Esophagus muscularis mucosa (tissue), 4 donors: ENCODE results near the gene TEDC1. TPM values are rescaled to one million over a fixed set of nuclear protein-coding genes. Genes with fewer than 3 reads are reported as not detected.
A peak's percentile ranks its signal among the peaks of the same experiment; 100 is the strongest.

ENCODE experiments used
- DNase-seq: peaks from one replicate; pipeline ENCODE4 v3.0.0-alpha.2; 2017; ENCODE audit errors: extremely low spot score
- H3K27ac ChIP-seq, 4 donors: fragments of 200-600 bp; sonication (generic); replicated peaks in 1 of 4; 1 replicate in 3 of 4; 2 replicates in 1 of 4; pipeline ENCODE4 v1.5.1; 2016 to 2019; ENCODE audit warnings: mild to moderate bottlenecking in 1 of 4
- H3K27me3 ChIP-seq, 4 donors: fragments of 200-600 bp; sonication (generic); one replicate each; pipeline versions ENCODE4 v1.5.1 to v1.6.0; 2016 to 2019
- H3K36me3 ChIP-seq, 4 donors: fragments of 200-600 bp; sonication (generic); one replicate each; pipeline ENCODE4 v1.5.1; 2016 to 2019
- H3K4me1 ChIP-seq, 4 donors: fragments of 200-600 bp; sonication (generic); one replicate each; pipeline ENCODE4 v1.5.1; 2016 to 2019
- H3K4me3 ChIP-seq, 4 donors: fragments of 200-600 bp; sonication (generic); 1 replicate in 2 of 4; 2 replicates in 2 of 4; pipeline ENCODE4 v1.5.1; 2016 to 2019; ENCODE audit warnings: mild to moderate bottlenecking in 4 of 4, moderate library complexity in 1 of 4
- H3K9me3 ChIP-seq, 4 donors: fragments of 200-600 bp; sonication (generic); 1 replicate in 3 of 4; 2 replicates in 1 of 4; pipeline ENCODE4 v1.5.1; 2016 to 2019
- EP300 ChIP-seq: sonication (generic); formaldehyde crosslinking; IDR thresholded peaks from one replicate; pipeline ENCODE4 v1.6.1; 2017; ENCODE audit warnings: antibody characterized with exemption
- POLR2A ChIP-seq: fragments of 450-650 bp; IDR thresholded peaks from one replicate; pipeline ENCODE4 v1.6.1; 2017; ENCODE audit warnings: antibody characterized with exemption, moderate library complexity, mild to moderate bottlenecking, low read depth
- POLR2AphosphoS5 ChIP-seq, 2 donors: sonication (generic); formaldehyde crosslinking; IDR thresholded peaks; one replicate each; pipeline ENCODE4 v1.6.1; 2017; ENCODE audit warnings: antibody characterized with exemption in 2 of 2
- WGBS: methylation state at CpG from one replicate; pipeline ENCODE4 v1.1.5; 2018; 5-methylcytosine and 5-hydroxymethylcytosine counted together
- intact Hi-C: fragments of 100-400 bp; cut with DNase I; formaldehyde crosslinking; loops from one replicate; pipeline ENCODE4 v1.15.1; 2023
- total RNA-seq, 4 donors: library from RNA; depleted of rRNA; stranded (reverse); fragments of >200 nt; gene quantifications; one replicate each; pipeline versions ENCODE4 v1.1.0 to v1.2.1, GENCODE V29; 2016
- TF ChIP-seq, protein P1 (sequence below), 3 experiments: fragments of 200-600 bp in 2 of 3; fragments of 450-650 bp in 1 of 3; sonication (generic) in 2 of 3; IDR thresholded peaks; one replicate each; pipeline ENCODE4 v1.5.1; 2017 to 2019; ENCODE audit warnings: antibody characterized with exemption in 3 of 3, mild to moderate bottlenecking in 2 of 3, moderate library complexity in 1 of 3

TEDC1 gene
- total RNA-seq, 4 donors from 2014 or later = 3.8 to 6.6 (median 4.7) TPM

DNA sequence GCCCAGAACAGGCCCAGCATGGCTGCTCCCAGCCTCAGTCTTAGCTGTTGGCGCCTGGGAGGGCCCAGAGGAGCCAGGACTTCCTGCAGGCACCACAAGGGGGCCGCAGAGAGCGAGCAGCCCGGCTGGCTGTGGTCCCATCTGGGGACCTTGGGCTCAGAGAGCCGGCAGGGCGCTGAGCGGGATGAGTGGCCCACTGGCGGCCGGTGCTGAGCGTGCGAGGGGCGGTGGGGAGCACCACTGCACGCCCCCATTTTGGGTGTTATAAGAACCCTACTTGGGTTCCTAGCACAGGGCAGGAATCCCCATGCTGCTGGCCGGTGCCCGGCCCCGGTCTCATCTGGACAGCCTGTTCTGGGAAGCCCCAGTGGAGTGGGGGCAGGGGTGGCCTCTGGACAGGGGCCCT is 42.3 kb upstream of the TEDC1 start:
- H3K4me1 ChIP-seq = peaks cover 17 to 24% (median 21%) of the 10 kb centered on the region in 4 donors
- H3K9me3 ChIP-seq = no peaks in the 10 kb centered on the region
- no CpG with 5 or more reads among the region's 16 CpGs for WGBS
- TF ChIP-seq POLR2A (no peak), POLR2AphosphoS5 (IDR thresholded peaks at IDR 0.05) (peak; percentile 59 to 69)
- TF ChIP-seq, protein P1, sequence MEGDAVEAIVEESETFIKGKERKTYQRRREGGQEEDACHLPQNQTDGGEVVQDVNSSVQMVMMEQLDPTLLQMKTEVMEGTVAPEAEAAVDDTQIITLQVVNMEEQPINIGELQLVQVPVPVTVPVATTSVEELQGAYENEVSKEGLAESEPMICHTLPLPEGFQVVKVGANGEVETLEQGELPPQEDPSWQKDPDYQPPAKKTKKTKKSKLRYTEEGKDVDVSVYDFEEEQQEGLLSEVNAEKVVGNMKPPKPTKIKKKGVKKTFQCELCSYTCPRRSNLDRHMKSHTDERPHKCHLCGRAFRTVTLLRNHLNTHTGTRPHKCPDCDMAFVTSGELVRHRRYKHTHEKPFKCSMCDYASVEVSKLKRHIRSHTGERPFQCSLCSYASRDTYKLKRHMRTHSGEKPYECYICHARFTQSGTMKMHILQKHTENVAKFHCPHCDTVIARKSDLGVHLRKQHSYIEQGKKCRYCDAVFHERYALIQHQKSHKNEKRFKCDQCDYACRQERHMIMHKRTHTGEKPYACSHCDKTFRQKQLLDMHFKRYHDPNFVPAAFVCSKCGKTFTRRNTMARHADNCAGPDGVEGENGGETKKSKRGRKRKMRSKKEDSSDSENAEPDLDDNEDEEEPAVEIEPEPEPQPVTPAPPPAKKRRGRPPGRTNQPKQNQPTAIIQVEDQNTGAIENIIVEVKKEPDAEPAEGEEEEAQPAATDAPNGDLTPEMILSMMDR (IDR thresholded peaks at IDR 0.05) = peak in 2 of 3 experiments; percentile 88 to 91
- intact Hi-C loops = loop anchor here (2.0 to 5.0 kb wide), 2 partner anchors 39 to 80 kb away; partner anchors contain the start of gene CRIP1
- H3K27ac ChIP-seq = peak overlapping the region; percentile 30 to 64 (median 44)
- H3K27me3 ChIP-seq = no peaks in the 10 kb centered on the region
- peak overlapping the region in 2 of 4 donors; percentile 25 to 33 for H3K4me3 ChIP-seq
- peaks cover 12 to 56% (median 41%) of the 10 kb centered on the region in 4 donors for H3K36me3 ChIP-seq
- no peak for DNase-seq

DNA sequence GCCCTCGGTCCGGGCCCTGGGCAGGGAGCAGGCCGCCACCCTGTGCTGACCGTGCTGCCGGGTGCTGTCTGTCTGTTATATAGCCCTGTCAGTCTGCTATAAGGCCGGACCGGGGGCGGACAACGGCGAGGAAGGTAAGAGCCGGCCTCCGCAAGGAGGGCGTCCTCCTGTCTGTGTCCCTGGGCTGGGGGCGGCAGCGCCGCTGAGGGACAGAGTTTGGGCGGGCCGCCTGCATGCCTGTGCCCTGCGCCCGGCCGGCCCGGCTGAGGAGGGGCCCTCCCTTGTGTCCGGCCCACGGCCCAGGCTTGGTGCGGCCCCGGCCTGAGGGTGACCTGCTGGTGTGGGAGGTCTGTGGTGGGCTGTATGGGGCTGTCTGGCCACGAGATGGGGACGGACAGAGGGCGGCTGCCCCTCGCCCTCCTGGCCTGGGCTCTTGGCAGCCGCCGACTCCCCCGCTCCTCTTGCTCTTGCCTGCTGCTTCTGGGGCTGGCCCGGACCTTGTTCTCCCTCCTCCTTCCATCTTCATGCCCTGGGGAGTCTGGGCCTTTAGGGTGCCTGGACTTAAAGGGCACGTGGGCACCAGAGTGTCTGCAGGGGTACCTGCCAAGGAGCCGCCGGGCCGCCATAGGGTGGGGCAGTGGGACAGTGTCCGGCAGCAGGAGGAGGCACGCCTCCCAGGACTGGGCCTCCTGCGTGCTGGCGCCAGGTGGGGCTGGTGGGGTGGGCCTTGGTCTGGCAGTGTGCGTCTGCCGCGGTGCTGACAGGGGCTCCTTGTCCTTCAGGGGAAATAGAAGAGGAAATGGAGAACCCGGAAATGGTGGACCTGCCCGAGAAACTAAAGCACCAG is 41.5 kb upstream of the TEDC1 start:
- TF ChIP-seq, protein P1 (IDR thresholded peaks at IDR 0.05) = no peak
- TF ChIP-seq POLR2A (no peak), POLR2AphosphoS5 (IDR thresholded peaks at IDR 0.05) (no peak), EP300 (no peak)
- no peaks in the 10 kb centered on the region for H3K27me3 ChIP-seq
- intact Hi-C loops = loop anchor here (2.0 to 5.0 kb wide), 3 partner anchors 38 to 79 kb away; partner anchors contain the start of gene CRIP1
- no peak overlapping the region for H3K4me3 ChIP-seq
- 83% methylated on average over 21 of the region's 47 CpGs for WGBS
- H3K4me1 ChIP-seq = peaks cover 17 to 24% (median 21%) of the 10 kb centered on the region in 4 donors
- DNase-seq = no peak
- no peaks in the 10 kb centered on the region for H3K9me3 ChIP-seq
- H3K27ac ChIP-seq = peak overlapping the region in 2 of 4 donors; percentile 43 to 64
- H3K36me3 ChIP-seq = peaks cover 16 to 64% (median 48%) of the 10 kb centered on the region in 4 donors

DNA sequence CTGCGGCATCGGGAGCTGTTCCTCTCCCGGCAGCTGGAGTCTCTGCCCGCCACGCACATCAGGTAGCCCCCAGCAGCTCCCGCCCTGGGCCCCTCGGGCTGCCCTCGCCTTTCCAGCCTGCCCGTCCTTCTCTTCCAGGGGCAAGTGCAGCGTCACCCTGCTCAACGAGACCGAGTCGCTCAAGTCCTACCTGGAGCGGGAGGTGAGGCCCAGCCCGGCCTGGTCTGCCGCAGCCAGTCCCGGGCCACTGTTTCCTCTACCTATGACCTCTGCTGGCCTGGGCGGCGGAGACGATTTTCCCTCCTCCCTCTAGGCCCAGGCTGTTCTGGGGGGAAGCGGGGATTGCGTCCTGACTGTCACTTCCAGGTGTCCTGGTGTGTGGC is 40.9 kb upstream of the TEDC1 start:
- Histone ChIP-seq H3K4me3 (no peak overlapping the region), H3K9me3 (no peaks in the 10 kb centered on the region), H3K27me3 (no peaks in the 10 kb centered on the region), H3K27ac (no peak overlapping the region), H3K36me3 (peaks cover 22 to 71% (median 53%) of the 10 kb centered on the region in 4 donors), H3K4me1 (peaks cover 17 to 24% (median 21%) of the 10 kb centered on the region in 4 donors)
- WGBS = 92% methylated on average over 14 of the region's 22 CpGs
- TF ChIP-seq EP300 (no peak), POLR2AphosphoS5 (IDR thresholded peaks at IDR 0.05) (no peak), POLR2A (no peak)
- TF ChIP-seq, protein P1 (IDR thresholded peaks at IDR 0.05) = no peak
- intact Hi-C loops = loop anchor here (5.0 kb wide), 1 partner anchor 78 kb away; no protein-coding TSS in a partner anchor
- no peak for DNase-seq

DNA sequence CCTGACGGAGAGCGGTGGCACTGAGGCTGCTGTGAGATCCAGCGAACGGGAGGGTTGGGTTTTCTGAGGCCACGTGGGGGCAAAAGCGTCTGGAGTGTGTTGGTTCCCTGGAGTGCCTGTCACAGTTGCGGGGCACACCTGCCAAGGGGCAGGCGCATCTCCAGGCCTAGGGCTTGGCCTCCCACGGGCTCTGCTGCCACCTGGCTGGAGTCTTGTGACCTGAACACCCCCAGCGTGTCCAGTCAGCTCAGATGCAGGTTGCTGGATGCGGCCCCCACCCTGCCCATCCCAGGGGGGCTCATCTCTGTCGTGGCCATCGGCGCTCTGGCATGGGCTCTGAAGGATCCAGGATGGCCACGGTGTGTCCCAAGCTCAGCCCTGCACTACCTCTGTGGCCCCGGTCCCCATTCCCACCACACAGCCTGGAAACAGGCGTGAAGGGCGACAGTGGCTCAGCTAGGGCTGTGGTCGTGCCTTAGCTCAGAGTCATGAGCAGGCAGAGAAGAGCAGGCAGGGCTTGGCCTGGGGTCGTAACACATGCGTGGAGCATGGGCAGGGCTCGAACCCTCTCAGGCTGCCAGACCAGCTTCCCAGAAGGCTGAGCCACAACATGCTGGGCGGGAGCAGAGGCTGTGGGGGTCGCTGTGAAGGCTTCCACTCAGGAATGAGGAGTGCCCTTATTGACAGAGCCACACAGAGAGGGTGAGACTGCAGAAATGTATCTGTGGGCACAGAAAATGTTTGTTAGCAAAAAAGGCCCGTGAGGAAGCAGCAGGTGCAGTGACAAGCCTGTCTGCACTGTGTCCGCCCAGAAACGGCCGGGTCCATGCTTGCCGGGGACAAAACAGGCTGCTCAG is 40.0 kb upstream of the TEDC1 start:
- intact Hi-C loops = loop anchor here (5.0 kb wide), 1 partner anchor 79 kb away; no protein-coding TSS in a partner anchor
- H3K27ac ChIP-seq = no peak overlapping the region
- H3K27me3 ChIP-seq = no peaks in the 10 kb centered on the region
- peaks cover 30 to 73% (median 60%) of the 10 kb centered on the region in 4 donors for H3K36me3 ChIP-seq
- H3K4me1 ChIP-seq = peaks cover 17 to 24% (median 21%) of the 10 kb centered on the region in 4 donors
- no peak for DNase-seq
- no peak for TF ChIP-seq EP300
- no peak for TF ChIP-seq POLR2AphosphoS5 (IDR thresholded peaks at IDR 0.05)
- TF ChIP-seq, protein P1 (IDR thresholded peaks at IDR 0.05) = no peak
- TF ChIP-seq POLR2A = no peak
- WGBS = 90% methylated on average over 29 of the region's 29 CpGs
- H3K4me3 ChIP-seq = no peak overlapping the region
- no peaks in the 10 kb centered on the region for H3K9me3 ChIP-seq
